ENCODE data around the gene IPCEF1.

GRCh38 chr6:154143753-154144152, 212.8 kb downstream of the IPCEF1 start:
- TF ChIP-seq CTCF (conservative IDR thresholded peaks at IDR 0.05) (no peak), ZFX (IDR thresholded peaks at IDR 0.05) (no peak)
